Trophoblast cell (in vitro differentiated cells and primary cell): ENCODE data around the gene STARD5.

Experiments
- DNase-seq, 2 donors: peaks; one replicate each; pipeline ENCODE4 v3.0.0-alpha.2; 2016
- H2AFZ ChIP-seq: 2 replicates; pipeline ENCODE4 v1.6.1; 2013; ENCODE audit warnings: low read length, moderate library complexity, mild to moderate bottlenecking; ENCODE audit not compliant: insufficient read depth, poor library complexity
- H2AK5ac ChIP-seq: 2 replicates; pipeline ENCODE4 v1.6.1; 2013; ENCODE audit warnings: mild to moderate bottlenecking, low read length
- H2BK120ac ChIP-seq: 2 replicates; pipeline ENCODE4 v1.6.1; 2013; ENCODE audit warnings: low read length, mild to moderate bottlenecking, moderate library complexity; ENCODE audit not compliant: insufficient read depth, poor library complexity
- H2BK12ac ChIP-seq: 2 replicates; pipeline ENCODE4 v1.6.1; 2013; ENCODE audit warnings: mild to moderate bottlenecking, low read length, moderate library complexity
- H2BK5ac ChIP-seq: 2 replicates; pipeline ENCODE4 v1.6.1; 2013; ENCODE audit warnings: low read length, low read depth, moderate library complexity, mild to moderate bottlenecking; ENCODE audit not compliant: poor library complexity
- H3K14ac ChIP-seq: 2 replicates; pipeline ENCODE4 v1.6.1; 2013; ENCODE audit warnings: mild to moderate bottlenecking, low read length
- H3K18ac ChIP-seq: 2 replicates; pipeline ENCODE4 v1.6.1; 2013; ENCODE audit warnings: mild to moderate bottlenecking, low read length
- H3K23ac ChIP-seq: 2 replicates; pipeline ENCODE4 v1.6.1; 2013; ENCODE audit warnings: low read length
- H3K27ac ChIP-seq: 2 replicates; pipeline ENCODE4 v1.5.1; 2013; ENCODE audit warnings: low read depth, mild to moderate bottlenecking, inconsistent platforms, low read length, moderate library complexity
- H3K27me3 ChIP-seq: 2 replicates; pipeline ENCODE4 v1.6.1; 2013; ENCODE audit warnings: inconsistent platforms, mild to moderate bottlenecking, low read length, moderate library complexity; ENCODE audit not compliant: insufficient read depth
- H3K36me3 ChIP-seq, 2 experiments: 1 replicate in 1 of 2; 2 replicates in 1 of 2; pipeline ENCODE4 v1.6.1; 2013; ENCODE audit warnings: low read length in 2 of 2, mild to moderate bottlenecking in 2 of 2, moderate library complexity in 1 of 2; ENCODE audit not compliant: insufficient read depth in 2 of 2, control insufficient read depth in 1 of 2
- H3K4ac ChIP-seq: 2 replicates; pipeline ENCODE4 v1.6.1; 2013; ENCODE audit warnings: low read depth, mild to moderate bottlenecking, low read length, moderate library complexity
- H3K4me1 ChIP-seq, 2 experiments: 1 replicate in 1 of 2; 2 replicates in 1 of 2; pipeline ENCODE4 v1.6.1; 2013; ENCODE audit warnings: low read length in 2 of 2, mild to moderate bottlenecking in 2 of 2, moderate library complexity in 1 of 2; ENCODE audit not compliant: insufficient read depth in 2 of 2, control insufficient read depth in 1 of 2
- H3K4me2 ChIP-seq: 2 replicates; pipeline ENCODE4 v1.6.1; 2013; ENCODE audit warnings: inconsistent platforms, mild to moderate bottlenecking, low read length, moderate library complexity
- H3K4me3 ChIP-seq: 2 replicates; pipeline ENCODE4 v1.5.1; 2013; ENCODE audit warnings: mild to moderate bottlenecking, low read depth, low read length, inconsistent platforms
- H3K79me1 ChIP-seq: one replicate; pipeline ENCODE4 v1.6.1; 2013; ENCODE audit warnings: low read length
- H3K79me2 ChIP-seq: 2 replicates; pipeline ENCODE4 v1.6.1; 2013; ENCODE audit warnings: low read length, mild to moderate bottlenecking; ENCODE audit not compliant: control insufficient read depth, insufficient read depth, poor library complexity
- H3K9ac ChIP-seq: 2 replicates; pipeline ENCODE4 v1.6.1; 2013; ENCODE audit warnings: mild to moderate bottlenecking, low read length
- H3K9me3 ChIP-seq: 2 replicates; pipeline ENCODE4 v1.6.1; 2013; ENCODE audit warnings: low read depth, mild to moderate bottlenecking, control low read depth, inconsistent platforms, low read length; ENCODE audit not compliant: insufficient read depth
- H4K12ac ChIP-seq: 2 replicates; pipeline ENCODE4 v1.6.1; 2013; ENCODE audit warnings: low read depth, mild to moderate bottlenecking, low read length, moderate library complexity
- H4K8ac ChIP-seq: 2 replicates; pipeline ENCODE4 v1.6.1; 2013; ENCODE audit warnings: low read depth, mild to moderate bottlenecking, low read length, moderate library complexity
- H4K91ac ChIP-seq: one replicate; pipeline ENCODE4 v1.6.1; 2013; ENCODE audit warnings: low read depth, mild to moderate bottlenecking, low read length, moderate library complexity
- WGBS: extraction: QIAGEN DNeasy Blood & Tissue Kit; methylation state at CpG from one replicate; pipeline ENCODE4 v1.1.7; 2013; ENCODE audit warnings: missing lambda C conversion rate; ENCODE audit not compliant: insufficient read length, insufficient coverage; ENCODE audit errors: extremely low coverage; 5-methylcytosine and 5-hydroxymethylcytosine counted together

The STARD5 gene

DNA sequence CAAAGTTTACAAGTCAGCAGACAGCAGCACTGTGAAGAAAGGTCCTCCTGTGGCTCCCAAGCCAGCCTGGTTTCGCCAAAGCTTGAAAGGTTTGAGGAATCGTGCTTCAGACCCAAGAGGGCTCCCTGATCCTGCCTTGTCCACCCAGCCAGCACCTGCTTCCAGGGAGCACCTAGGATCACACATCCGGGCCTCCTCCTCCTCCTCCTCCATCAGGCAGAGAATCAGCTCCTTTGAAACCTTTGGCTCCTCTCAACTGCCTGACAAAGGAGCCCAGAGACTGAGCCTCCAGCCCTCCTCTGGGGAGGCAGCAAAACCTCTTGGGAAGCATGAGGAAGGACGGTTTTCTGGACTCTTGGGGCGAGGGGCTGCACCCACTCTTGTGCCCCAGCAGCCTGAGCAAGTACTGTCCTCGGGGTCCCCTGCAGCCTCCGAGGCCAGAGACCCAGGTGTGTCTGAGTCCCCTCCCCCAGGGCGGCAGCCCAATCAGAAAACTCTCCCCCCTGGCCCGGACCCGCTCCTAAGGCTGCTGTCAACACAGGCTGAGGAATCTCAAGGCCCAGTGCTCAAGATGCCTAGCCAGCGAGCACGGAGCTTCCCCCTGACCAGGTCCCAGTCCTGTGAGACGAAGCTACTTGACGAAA, 24.2 kb downstream of the STARD5 start:
- Histone ChIP-seq H2AFZ (no peak overlapping the region), H3K4me3 (peak overlapping the region; percentile 27), H4K8ac (no peak overlapping the region), H4K12ac (no peak overlapping the region), H2BK5ac (no peak overlapping the region), H3K4ac (no peak overlapping the region), H2AK5ac (no peak overlapping the region), H4K91ac (no peak overlapping the region), H3K9ac (no peak overlapping the region), H3K23ac (no peak overlapping the region), H2BK12ac (no peak overlapping the region), H3K79me2 (no peaks in the 10 kb centered on the region), H3K27ac (no peak overlapping the region), H3K4me2 (no peak overlapping the region), H3K27me3 (no peaks in the 10 kb centered on the region), H3K36me3 (no peaks in the 10 kb centered on the region), H3K18ac (no peak overlapping the region), H3K4me1 (peaks cover 5 to 8% of the 10 kb centered on the region in 2 experiments), H2BK120ac (no peak overlapping the region), H3K9me3 (no peaks in the 10 kb centered on the region), H3K14ac (no peak overlapping the region), H3K79me1 (no peaks in the 10 kb centered on the region)
- WGBS: no CpG with 5 or more reads among the region's 14 CpGs
- no peak for DNase-seq

GRCh38 chr15:81299156-81299555, 24.8 kb downstream of the STARD5 start:
- Histone ChIP-seq H3K79me1 (no peaks in the 10 kb centered on the region), H2BK120ac (no peak overlapping the region), H3K18ac (no peak overlapping the region), H3K79me2 (no peaks in the 10 kb centered on the region), H3K4ac (no peak overlapping the region), H3K4me2 (no peak overlapping the region), H4K12ac (no peak overlapping the region), H2AK5ac (no peak overlapping the region), H3K14ac (no peak overlapping the region), H3K4me3 (peak overlapping the region; percentile 27), H3K27ac (no peak overlapping the region), H2BK12ac (no peak overlapping the region), H4K91ac (no peak overlapping the region), H3K36me3 (no peaks in the 10 kb centered on the region), H2AFZ (no peak overlapping the region), H3K4me1 (peaks cover 5 to 6% of the 10 kb centered on the region in 2 experiments), H3K27me3 (no peaks in the 10 kb centered on the region), H3K9ac (no peak overlapping the region), H4K8ac (no peak overlapping the region), H3K23ac (no peak overlapping the region), H3K9me3 (no peaks in the 10 kb centered on the region), H2BK5ac (no peak overlapping the region)
- WGBS: no CpG with 5 or more reads among the region's 3 CpGs
- no peak for DNase-seq

DNA sequence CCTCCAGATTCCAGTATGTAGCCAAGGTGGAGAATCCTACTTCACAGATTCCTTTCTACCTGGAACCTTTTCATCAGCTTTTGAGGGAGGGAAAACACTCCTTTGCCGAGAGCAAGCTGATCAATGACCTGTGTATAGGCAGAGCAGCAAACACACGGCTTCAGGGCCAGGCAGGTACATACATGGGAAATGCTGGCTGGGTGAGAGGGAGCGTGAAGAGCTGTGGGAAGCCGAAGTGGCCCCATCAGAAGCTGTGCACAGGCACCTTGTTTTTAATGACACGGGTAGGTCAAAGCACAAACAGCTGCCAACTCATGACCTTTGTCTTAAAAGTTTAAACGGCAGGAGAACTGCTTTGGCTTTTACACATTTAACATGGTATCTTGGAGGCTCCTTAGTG, 25.3 kb downstream of the STARD5 start:
- H3K4me1 ChIP-seq: peaks cover 2 to 3% of the 10 kb centered on the region in 2 experiments

DNA sequence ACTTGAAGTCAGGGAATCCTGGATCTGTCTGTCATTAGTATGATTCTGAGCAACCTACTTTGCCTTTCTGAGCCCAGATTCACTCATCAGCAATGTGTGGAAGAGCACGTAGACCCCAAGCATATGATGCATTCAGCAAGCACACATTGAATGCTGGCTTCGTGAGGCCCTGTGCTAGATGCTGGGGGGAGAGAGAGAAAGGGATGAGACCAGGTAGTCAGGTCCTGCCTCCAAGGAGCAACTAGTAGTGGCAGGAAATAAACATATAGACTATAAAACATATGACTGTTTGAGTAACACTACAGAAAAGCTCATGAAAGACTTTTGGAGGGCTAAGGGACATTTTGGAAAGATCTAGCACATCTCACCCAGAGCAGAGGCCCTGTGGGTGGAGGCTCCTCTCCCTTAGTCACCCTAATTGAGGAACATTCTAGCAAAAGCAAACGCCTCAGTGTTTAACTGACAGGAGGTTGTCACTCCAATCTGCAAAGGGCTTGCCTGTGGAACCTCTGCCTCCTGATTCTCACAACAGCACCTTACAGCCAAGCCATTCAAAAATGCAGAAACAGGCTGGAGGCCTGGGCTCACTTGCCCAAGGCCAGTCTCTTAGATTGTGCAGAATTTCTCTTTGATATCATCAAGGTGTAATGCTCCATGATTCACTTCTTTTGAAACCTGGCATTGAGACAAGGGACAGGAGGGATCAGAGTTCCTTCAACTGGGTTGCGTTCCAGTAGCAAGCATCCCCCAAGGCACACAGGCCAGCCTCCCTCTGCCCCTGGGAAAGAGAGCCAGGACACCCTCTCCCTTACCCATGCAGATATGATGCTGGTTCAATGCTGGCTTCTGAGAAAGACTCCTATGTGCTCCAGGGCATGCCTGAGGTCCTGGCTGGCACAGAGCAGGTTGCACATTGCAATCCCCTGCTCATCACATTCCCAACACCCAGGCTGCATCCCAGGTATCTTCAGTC, 26.1 kb downstream of the STARD5 start:
- Histone ChIP-seq H3K27me3 (no peaks in the 10 kb centered on the region), H4K91ac (no peak overlapping the region), H2BK120ac (no peak overlapping the region), H4K8ac (no peak overlapping the region), H2AFZ (no peak overlapping the region), H2BK5ac (no peak overlapping the region), H3K18ac (no peak overlapping the region), H2BK12ac (no peak overlapping the region), H3K36me3 (no peaks in the 10 kb centered on the region), H3K9ac (no peak overlapping the region), H3K9me3 (no peaks in the 10 kb centered on the region), H3K23ac (no peak overlapping the region), H3K79me2 (no peaks in the 10 kb centered on the region), H3K14ac (no peak overlapping the region), H3K27ac (no peak overlapping the region), H2AK5ac (no peak overlapping the region), H3K79me1 (no peaks in the 10 kb centered on the region), H4K12ac (no peak overlapping the region), H3K4me3 (no peak overlapping the region), H3K4me2 (no peak overlapping the region), H3K4me1 (no peaks in the 10 kb centered on the region), H3K4ac (no peak overlapping the region)
- peak; percentile 89 to 91 for DNase-seq
- WGBS: no CpG with 5 or more reads among the region's 4 CpGs

More for the DNA sequence above, 25.3 kb downstream of the STARD5 start:
- H3K4ac ChIP-seq: no peak overlapping the region
- H3K79me1 ChIP-seq: no peaks in the 10 kb centered on the region
- no peak overlapping the region for H4K8ac ChIP-seq
- H2AFZ ChIP-seq: no peak overlapping the region
- H2BK12ac ChIP-seq: no peak overlapping the region
- H3K23ac ChIP-seq: no peak overlapping the region
- H4K91ac ChIP-seq: no peak overlapping the region
- no peaks in the 10 kb centered on the region for H3K27me3 ChIP-seq
- H3K27ac ChIP-seq: no peak overlapping the region
- no CpG with 5 or more reads among the region's 6 CpGs for WGBS
- no peaks in the 10 kb centered on the region for H3K9me3 ChIP-seq
- no peak overlapping the region for H2BK120ac ChIP-seq
- no peak overlapping the region for H3K4me3 ChIP-seq
- H3K4me2 ChIP-seq: no peak overlapping the region
- H2AK5ac ChIP-seq: no peak overlapping the region
- no peaks in the 10 kb centered on the region for H3K79me2 ChIP-seq
- H3K18ac ChIP-seq: no peak overlapping the region
- no peak overlapping the region for H3K9ac ChIP-seq
- no peak overlapping the region for H4K12ac ChIP-seq
- no peak for DNase-seq
- H3K36me3 ChIP-seq: no peaks in the 10 kb centered on the region
- no peak overlapping the region for H2BK5ac ChIP-seq
- H3K14ac ChIP-seq: no peak overlapping the region
